CD1c-positive myeloid dendritic cell (primary cell): ENCODE data around the gene FAM241B.

ENCODE experiments used
- DNase-seq: peaks from one replicate; pipeline ENCODE4 v3.0.0-alpha.2; 2016; ENCODE audit errors: extremely low spot score

FAM241B gene

GRCh38 chr10:69666756-69667155 is 36.7 kb downstream of the FAM241B start:
- no peak for DNase-seq

DNA sequence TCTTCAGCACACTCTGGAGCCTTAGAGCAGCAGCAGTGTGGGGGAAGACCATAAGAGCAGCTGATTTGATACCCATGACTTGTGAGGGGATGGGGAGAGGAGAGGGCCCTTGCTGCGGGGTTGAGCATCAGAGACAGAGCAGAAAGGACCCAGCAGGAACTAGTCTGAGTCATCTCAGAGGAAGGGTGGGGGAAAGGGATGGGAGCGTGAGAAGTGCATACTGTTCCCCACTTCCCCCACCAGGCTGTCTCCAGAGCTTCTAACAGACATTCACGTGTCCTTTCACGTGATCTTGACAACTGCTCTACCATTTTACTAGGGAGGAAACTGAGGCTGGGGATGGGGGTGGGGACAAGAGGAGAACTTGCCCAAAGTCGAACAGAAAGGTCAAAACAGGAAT is 38.7 kb downstream of the FAM241B start:
- DNase-seq: no peak

GRCh38 chr10:69669409-69669808 is 39.4 kb downstream of the FAM241B start:
- DNase-seq: no peak

- DNase-seq: no peak
Measured at GRCh38 chr10:69673521-69673920, 43.5 kb downstream of the FAM241B start.

- DNase-seq: no peak
Measured at GRCh38 chr10:69674786-69675185, 44.7 kb downstream of the FAM241B start.

- no peak for DNase-seq
Measured at GRCh38 chr10:69676301-69676700, 46.3 kb downstream of the FAM241B start.

DNA sequence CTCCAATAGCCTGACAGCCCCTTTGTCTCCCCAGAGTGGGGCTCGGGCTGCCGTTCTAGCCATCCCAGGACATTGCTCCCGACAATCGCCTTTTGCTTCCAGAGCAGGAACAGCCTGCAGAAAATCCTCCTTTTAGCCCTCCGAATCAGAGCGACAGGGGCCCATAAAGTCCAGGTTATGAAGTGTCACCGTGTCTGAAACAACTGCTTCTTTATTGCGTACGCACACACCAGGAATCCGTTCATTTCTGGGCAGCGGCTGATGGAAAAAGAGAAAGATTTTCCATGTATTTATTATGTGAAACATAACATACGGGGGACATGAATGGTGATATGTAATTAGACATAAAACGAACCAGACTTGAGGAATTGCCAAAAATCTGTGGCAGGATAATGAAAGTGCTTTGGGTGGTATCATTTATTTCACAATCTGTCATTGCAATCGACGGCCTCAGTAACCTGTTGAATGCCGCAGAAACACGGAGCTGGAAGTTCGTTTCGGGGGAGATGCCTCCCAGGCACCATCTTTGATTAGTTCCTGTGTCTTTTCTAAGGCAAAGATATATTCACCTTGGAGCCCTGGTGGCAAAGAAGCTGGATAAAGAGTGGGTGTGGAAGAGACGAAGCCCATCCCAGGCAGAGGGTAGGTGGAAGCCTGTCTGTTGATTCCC is 48.1 kb downstream of the FAM241B start:
- DNase-seq: no peak

DNA sequence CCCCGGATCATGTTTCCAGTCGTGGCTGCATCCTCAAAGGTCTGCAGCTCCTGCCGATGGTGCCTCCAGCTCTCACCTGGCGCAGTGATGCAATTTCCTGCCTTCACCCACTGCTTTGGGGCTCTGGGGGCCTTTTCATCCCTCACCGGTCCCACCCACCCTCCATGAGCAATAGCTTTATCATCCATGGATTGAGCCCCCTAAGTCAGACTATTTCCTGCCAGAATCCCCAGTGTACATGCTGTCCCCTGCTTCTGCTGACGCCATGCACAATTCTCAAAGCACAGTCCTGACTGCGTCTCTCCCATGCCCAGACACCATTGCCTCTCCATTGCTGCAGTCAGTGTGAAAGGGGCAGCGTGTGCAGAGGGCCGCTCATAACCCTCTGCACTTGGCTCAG is 49.7 kb downstream of the FAM241B start:
- DNase-seq: no peak

DNA sequence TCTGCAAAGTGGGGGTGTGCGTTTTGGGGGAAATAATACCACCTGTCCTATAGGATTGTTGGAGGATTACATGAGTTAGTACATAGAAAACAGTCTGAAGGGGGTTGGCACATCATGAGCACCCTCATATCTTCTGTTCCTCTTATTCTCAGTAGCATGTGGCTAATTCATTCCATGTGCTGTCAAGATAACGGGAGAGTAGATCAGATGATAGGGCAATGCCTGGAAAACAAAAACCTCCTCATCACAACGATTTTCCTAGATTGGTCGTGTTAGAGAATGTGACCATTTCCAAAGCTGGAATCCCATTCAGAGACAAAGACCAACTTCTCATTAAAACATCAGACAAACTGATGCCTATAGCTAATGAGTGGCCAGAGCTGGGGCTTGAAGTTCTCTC is 50.6 kb downstream of the FAM241B start:
- no peak for DNase-seq

GRCh38 chr10:69681436-69681835 is 51.4 kb downstream of the FAM241B start:
- no peak for DNase-seq

DNA sequence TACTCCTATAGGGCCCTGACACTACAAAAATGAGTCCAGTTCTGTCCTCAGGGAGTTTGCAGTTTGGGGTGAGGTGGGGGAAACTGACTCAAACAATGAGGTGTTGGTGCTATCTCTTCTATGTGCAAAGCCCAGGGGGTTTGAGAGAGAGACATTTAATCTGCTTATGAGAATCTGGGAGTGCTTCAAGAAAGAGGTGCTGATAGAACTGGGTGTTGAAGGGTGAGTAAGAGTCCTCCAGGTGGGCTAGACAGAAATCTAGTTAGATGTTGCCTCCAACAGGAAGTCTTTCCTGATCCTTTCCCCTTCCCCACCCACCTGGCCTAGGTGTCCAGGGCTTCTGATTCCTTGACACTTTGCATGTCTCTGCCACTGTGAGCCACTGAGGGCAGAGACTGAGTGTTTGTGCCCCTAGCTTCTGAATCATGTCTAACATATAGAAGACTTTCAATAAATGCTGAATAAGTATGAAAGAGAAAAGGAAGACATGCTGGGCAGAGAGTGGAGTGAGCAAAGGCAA is 53.0 kb downstream of the FAM241B start:
- no peak for DNase-seq
